Measurements from ENCODE around the gene GRIK4. TPM values are rescaled to one million over a fixed set of nuclear protein-coding genes. Genes with fewer than 3 reads are reported as not detected.

Gene GRIK4
- total RNA-seq, 1 donor from 2014 or later: 0.89 TPM

DNA sequence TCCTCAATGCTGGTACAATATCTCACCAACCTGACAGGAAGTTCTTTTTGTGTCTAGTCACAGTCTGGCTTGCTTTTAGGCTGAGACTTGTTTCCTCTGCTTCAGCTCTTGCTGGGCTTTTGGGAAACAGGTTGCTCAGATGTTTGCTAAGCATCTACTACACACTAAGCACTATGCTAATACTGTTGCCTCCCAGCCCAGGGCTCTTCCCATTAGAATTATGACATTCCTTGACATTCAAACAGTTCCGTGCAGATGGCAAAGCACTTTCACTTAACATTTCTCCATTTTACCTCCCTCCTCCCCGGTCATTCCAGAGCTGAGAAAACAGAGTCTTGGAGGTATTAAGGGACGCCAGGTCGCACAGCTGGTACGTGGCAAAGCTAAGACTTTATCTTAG lies 311.6 kb downstream of the GRIK4 start:
- TF ChIP-seq, protein P1, sequence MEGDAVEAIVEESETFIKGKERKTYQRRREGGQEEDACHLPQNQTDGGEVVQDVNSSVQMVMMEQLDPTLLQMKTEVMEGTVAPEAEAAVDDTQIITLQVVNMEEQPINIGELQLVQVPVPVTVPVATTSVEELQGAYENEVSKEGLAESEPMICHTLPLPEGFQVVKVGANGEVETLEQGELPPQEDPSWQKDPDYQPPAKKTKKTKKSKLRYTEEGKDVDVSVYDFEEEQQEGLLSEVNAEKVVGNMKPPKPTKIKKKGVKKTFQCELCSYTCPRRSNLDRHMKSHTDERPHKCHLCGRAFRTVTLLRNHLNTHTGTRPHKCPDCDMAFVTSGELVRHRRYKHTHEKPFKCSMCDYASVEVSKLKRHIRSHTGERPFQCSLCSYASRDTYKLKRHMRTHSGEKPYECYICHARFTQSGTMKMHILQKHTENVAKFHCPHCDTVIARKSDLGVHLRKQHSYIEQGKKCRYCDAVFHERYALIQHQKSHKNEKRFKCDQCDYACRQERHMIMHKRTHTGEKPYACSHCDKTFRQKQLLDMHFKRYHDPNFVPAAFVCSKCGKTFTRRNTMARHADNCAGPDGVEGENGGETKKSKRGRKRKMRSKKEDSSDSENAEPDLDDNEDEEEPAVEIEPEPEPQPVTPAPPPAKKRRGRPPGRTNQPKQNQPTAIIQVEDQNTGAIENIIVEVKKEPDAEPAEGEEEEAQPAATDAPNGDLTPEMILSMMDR (conservative IDR thresholded peaks at IDR 0.05): no peak
- H3K9me3 Mint-ChIP-seq: no peaks in the 10 kb centered on the region
- DNase-seq (ENCODE audit: low read depth, low spot score): no peak
- H3K4me3 Mint-ChIP-seq: no peak overlapping the region
- peaks cover under 1% of the 10 kb centered on the region for H3K4me1 Mint-ChIP-seq
- H3K36me3 Mint-ChIP-seq (ENCODE audit: low read depth): no peaks in the 10 kb centered on the region
- H3K27ac Mint-ChIP-seq (ENCODE audit: unreplicated experiment): no peak overlapping the region
- H3K27me3 Mint-ChIP-seq (ENCODE audit: low read depth): peaks cover 12% of the 10 kb centered on the region

GRCh38 chr11:120824242-120824641 lies 312.7 kb downstream of the GRIK4 start:
- H3K9me3 Mint-ChIP-seq: no peaks in the 10 kb centered on the region

GRCh38 chr11:120827198-120827597 lies 315.6 kb downstream of the GRIK4 start:
- H3K9me3 Mint-ChIP-seq: no peaks in the 10 kb centered on the region
- DNase-seq (ENCODE audit: low read depth, low spot score): no peak
- peaks cover 12% of the 10 kb centered on the region for H3K4me1 Mint-ChIP-seq
- no peak overlapping the region for H3K4me3 Mint-ChIP-seq
- H3K36me3 Mint-ChIP-seq (ENCODE audit: low read depth): no peaks in the 10 kb centered on the region
- H3K27ac Mint-ChIP-seq (ENCODE audit: unreplicated experiment): no peak overlapping the region
- H3K27me3 Mint-ChIP-seq (ENCODE audit: low read depth): peaks cover 2% of the 10 kb centered on the region
- TF ChIP-seq, protein P1 (conservative IDR thresholded peaks at IDR 0.05): no peak

More at GRCh38 chr11:120824242-120824641, 312.7 kb downstream of the GRIK4 start:
- no peak overlapping the region for H3K27ac Mint-ChIP-seq (ENCODE audit: unreplicated experiment)
- peaks cover 8% of the 10 kb centered on the region for H3K27me3 Mint-ChIP-seq (ENCODE audit: low read depth)
- no peak for DNase-seq (ENCODE audit: low read depth, low spot score)
- H3K4me3 Mint-ChIP-seq: no peak overlapping the region
- no peaks in the 10 kb centered on the region for H3K36me3 Mint-ChIP-seq (ENCODE audit: low read depth)
- TF ChIP-seq, protein P1 (conservative IDR thresholded peaks at IDR 0.05): no peak
- H3K4me1 Mint-ChIP-seq: no peaks in the 10 kb centered on the region

GRCh38 chr11:120827820-120828219 lies 316.3 kb downstream of the GRIK4 start:
- Mint-ChIP-seq H3K27me3 (ENCODE audit: low read depth) (peaks cover 2% of the 10 kb centered on the region), H3K4me1 (peaks cover 18% of the 10 kb centered on the region), H3K9me3 (no peaks in the 10 kb centered on the region), H3K4me3 (no peak overlapping the region), H3K36me3 (ENCODE audit: low read depth) (no peaks in the 10 kb centered on the region), H3K27ac (ENCODE audit: unreplicated experiment) (no peak overlapping the region)
- TF ChIP-seq, protein P1 (conservative IDR thresholded peaks at IDR 0.05): no peak
- DNase-seq (ENCODE audit: low read depth, low spot score): no peak

DNA sequence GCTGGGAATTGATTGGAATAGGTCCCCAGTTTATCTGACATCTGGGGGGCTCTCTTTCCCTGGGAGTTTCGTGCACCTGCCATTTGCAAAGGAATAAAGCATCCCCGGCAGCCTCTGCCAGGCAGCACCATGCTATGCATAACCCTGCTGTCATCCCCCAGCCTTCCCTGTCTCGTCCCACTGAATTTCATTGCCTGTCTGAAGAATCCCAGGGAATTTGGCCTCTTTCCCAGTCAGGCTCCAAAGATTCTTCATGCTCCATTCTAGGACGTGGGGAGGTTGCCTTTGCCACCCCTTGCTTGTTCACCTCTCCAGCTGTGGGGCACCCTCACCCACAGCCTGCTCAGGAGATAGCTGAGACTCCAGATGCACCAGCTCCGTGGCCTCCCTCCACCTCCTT lies 317.3 kb downstream of the GRIK4 start:
- H3K27me3 Mint-ChIP-seq (ENCODE audit: low read depth): peaks cover 2% of the 10 kb centered on the region
- H3K9me3 Mint-ChIP-seq: no peaks in the 10 kb centered on the region
- H3K36me3 Mint-ChIP-seq (ENCODE audit: low read depth): no peaks in the 10 kb centered on the region
- H3K27ac Mint-ChIP-seq (ENCODE audit: unreplicated experiment): no peak overlapping the region
- peaks cover 28% of the 10 kb centered on the region for H3K4me1 Mint-ChIP-seq
- H3K4me3 Mint-ChIP-seq: no peak overlapping the region
- DNase-seq (ENCODE audit: low read depth, low spot score): no peak
- TF ChIP-seq, protein P1 (conservative IDR thresholded peaks at IDR 0.05): no peak
